Stimulated activated CD8-positive, alpha-beta memory T cell treated with anti-CD3 and anti-CD28 coated beads, Interleukin-4, amount 100 ng/mL, for 48 hours (primary cell): ENCODE measurements around the gene PPP3CA.
A peak's percentile ranks its signal among the peaks of the same experiment; 100 is the strongest.

Source experiments
- DNase-seq: peaks from one replicate; pipeline ENCODE4 v3.0.0-alpha.2; 2020

Gene PPP3CA

DNA sequence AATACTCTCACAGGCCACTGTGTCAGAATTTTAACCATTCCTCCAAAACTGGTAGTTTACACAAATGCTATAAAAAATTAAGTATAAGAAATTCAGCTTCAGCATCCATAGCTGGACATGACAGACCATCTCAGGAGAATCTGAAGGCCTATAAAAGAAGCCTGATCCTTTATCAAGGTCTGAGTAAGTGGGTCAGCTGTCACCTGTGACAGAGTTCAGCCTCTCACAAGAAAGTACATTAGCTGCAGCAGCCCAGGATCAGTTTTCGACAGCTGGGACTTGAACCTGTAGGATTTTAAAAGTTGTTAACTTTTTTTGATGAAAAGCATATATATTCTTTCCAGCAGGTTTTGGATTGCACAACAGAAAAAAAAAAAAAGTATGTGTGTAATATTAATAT, 60.7 kb downstream of the PPP3CA start:
- no peak for DNase-seq

DNA sequence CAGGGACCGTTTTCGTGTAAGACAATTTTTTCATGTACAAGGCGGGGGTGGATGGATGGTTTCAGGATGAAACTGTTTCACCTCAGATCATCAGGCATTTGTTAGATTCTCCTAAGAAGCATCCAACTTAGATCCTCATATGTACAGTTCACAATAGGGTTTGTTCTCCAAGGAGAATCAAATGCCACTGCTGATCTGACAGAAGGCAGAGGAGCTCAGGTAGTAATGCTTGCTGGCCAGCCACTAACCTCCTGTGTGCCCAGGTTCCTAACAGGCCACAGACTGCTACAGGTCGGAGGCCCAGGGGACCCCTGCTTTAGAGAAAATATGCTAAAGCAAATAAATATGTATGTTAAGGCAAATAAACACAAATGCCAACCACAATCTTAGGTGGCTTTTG, 61.3 kb downstream of the PPP3CA start:
- no peak for DNase-seq

DNA sequence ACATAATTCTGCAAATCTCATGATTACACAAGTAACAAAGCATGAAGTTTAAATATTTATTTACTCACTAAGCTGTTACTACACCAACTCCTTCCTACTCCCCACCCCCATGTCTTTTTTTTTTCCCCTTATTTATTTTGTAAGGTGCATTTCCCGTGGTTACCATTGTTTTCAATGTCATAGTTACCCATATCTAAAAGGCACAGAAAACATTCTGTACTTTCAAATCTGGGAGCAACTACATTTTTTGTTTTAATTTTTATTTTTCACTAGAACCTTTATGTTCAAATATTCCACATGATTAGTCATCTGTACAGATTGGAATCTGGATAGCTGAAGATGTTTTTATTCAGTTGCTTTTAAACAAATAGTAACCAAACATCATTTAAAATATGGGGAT, 62.8 kb downstream of the PPP3CA start:
- DNase-seq, result no peak

DNA sequence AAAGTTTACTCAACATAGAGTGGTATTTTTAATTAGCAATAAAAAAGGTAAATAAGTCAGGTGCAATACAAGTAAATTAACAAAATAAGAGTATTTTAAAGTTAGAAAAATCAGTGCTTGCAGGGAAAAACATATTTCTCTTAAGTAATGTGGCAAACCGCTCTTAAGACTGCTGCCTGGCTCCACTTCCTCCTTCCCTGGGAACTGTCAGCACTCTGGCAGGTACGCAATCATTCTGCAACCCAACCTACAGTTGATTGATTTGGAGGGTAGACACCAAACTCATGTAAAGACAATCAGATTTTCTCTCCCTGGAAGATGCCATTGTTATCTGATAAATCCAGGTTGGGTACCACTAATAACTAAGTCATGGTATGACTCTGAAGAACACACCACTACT, 63.9 kb downstream of the PPP3CA start:
- DNase-seq, result no peak

DNA sequence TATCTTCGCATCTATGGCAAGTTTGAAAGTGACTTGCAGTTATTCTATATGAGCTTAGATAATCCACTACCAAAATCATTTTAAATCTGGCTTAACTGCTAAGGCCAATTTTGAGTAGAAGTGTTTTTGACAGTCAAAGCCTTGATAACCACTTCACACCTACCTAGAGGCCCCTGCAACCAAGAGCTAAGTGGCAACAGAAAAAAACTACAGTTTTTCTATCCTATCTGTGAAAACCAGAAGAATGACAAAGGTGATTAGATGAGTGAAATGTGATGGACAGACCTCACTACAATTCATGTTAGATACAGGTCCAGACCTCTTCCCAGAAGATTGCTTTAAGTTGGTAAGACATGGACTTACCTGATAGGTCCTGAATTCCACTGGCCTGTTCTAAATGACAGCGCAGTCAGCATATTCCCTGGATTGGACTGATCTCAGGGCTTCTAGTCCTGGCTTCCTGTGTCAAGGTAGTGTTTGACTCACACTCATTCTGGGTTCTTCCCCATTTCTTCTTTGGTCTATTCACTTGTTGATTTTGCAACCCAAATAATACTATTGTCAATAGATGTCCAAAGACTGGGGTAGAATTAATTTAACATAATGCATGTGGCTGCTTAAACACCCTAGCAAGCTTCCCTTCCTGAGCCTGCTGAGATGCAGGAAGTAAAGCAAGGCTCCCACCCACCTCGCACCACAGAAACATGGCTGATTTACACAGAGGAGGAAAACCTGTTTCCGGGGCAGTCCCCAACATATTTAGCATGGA, 65.1 kb downstream of the PPP3CA start:
- peak; percentile 42 for DNase-seq

DNA sequence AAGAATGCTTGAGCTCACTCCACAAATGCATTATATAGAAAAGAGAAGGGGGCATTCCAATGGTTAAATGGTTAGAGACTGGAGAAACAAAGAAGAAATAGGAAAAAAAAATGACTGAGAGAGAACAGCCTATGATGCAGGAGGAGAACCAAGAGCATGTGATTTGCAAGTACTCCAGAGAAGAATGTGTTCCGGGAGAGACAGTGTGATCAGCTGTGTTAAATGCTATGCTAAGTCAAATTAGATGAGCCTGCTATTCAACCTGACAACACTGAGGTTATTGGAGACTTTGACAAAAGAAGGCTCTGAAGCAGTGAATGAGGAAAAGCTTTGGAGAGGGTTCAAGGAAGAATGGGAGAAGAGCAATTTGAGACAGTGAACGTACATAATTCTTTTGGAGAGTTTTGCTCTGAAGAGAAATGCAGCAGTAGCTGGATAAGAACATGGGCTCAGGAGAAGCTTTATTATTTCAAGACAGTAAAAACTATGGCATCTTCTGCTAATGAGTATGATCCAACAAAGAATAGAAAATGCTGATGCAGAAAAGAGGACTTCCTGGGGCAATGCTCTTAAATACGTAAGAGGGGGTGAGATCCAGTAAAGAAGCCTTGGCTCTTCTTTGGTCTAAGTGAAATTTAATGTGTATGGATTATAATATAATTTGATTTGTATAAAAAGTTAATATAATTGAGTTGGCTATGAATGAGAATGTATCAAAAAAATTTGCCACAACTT, 66.3 kb downstream of the PPP3CA start:
- DNase-seq, result no peak

DNA sequence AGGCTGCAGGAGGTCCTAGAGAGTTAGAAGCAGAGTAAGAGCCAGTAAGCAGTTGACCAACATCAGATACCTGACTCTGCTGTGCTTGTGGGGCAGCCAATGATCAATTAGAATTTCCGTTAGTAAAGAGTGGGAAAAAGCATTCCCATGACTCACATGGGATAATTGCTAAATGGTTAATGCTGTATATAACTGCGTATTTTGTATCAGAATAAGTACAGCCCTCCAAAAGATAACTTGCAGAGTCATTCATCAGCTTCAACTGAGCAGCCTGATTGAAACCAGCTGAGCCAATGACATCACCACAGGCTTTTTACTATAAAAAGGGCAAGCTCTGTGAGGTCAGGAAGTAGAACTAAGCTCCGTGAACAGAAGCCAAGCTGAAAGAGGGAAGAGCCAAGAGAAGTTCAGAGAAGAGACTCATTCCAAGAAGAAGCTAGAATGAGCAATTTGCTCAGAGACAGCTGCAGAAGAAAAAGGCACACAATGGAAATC, 67.9 kb downstream of the PPP3CA start:
- DNase-seq, result no peak

DNA sequence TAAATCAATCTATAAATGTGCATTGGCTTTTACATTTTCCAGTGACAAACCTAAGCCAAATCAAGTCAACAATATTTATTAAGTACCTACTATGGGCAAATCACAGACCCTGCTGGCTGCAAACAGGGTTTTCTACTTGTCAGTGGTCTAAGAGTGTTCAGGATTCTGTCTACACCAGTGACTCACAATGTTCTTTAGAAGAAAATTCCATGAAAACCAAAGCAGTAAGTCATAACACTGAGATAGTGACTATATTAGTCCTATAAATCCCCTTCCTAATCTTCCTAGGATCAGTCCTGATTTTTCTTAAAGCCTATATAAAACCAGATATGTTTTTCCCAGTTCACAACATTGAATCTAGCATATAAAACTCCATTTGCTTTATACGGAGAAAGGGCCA, 69.7 kb downstream of the PPP3CA start:
- no peak for DNase-seq

DNA sequence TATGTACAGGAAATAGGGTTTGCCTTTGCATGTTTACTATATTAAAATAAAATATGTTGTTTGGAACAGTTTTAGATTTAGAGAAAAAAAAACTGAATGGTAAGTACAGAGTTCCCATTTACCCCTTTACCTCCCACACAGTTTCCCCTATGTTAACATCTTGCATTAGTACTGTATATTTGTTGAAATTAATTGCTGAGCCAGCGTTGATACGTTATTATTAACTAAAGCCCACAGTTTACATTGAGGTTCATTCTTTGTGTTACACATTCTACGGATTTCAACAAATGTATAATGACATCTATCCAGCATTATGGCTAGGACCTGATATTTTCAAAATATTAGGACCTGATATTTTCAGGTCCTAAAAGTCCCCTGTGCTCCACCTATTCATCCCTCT, 70.7 kb downstream of the PPP3CA start:
- DNase-seq, result no peak

DNA sequence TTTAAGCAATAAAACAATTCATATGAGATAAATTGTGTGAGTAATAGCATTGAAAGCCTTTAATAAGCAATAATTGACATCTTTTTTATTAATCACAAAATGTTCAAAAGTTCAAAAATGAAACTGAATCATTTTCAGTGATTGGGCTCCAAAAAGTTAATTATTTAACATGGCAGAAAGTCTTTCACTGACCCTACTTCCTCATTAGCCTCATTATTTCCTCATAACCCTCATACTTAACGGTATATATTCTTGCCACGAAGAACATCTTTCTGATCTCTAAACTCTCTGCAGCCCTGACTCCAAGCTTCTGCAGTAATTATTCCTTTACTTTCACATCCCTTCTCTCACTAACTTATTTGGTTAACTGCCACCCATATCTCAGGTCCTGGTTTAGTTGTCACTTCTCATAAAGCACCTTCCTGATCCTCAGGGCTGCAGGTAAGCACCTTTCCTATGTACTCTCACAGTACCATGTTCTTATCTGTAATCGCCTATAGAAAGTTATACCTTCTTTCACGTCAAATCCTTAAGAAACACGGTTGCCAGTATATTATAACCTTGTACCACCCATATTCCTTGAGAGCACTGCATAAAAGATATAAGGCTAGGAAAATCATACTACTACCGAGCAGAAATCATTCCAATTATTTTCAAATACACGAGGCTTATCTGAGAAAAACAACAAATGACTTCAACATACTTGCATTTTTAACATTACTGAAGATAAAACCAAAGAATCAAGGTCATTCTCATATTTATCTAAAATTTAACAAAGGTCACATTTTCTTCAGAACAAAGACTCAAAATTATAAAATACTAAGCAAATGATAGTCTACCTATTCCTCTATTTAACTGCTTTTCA, 72.2 kb downstream of the PPP3CA start:
- no peak for DNase-seq

DNA sequence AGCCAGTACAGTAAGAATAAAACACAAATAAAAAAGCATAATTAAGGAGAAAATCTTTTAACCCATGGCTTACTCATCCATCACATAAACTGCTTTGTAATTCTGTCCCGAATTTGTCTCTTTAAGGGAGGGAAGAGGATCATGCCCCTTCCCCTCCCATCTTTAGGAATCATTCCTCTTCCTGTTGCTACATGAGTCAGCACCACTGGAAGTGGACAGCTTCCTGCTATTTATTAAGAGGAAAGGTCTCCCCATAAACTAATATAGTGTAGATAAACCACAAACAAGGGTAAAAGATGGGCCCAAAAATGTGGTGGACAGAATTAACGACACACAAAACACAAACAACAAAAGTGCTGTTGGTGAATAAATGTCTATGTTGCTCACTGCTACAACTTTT, 75.8 kb downstream of the PPP3CA start:
- DNase-seq, result no peak

DNA sequence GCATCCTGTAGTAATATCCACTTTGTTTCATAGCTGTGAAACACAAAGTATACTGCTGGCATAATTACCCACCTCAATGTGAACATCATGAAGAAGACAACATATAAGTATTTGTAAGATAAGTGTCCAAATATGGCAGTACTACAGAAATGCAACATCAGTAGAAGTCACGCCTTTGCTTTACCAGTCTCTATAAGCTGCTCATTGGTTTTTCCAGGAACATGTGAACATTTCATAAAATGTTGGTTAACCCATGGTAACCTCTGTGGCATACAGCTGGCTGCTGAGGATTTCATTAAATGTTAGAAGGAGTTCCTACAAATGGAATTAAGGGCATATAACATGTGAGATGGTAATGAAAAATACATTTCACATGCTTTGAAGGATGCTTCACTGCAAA, 77.6 kb downstream of the PPP3CA start:
- no peak for DNase-seq

DNA sequence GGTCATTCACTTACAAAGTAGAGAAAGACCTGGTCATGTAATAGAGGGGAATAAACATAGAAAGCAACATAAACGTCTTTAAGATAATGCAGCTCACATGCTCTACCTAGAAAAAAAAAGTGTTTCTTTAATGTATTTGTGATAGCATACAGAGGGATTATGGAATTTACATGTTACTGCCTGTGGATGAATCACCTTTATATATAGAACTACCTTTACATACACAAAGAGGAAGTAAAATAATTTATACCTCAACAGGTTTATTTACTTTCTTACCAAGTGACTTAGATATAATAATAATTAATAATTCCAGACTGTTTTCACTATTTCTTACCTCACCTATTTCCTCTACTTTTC, 81.5 kb downstream of the PPP3CA start:
- no peak for DNase-seq

DNA sequence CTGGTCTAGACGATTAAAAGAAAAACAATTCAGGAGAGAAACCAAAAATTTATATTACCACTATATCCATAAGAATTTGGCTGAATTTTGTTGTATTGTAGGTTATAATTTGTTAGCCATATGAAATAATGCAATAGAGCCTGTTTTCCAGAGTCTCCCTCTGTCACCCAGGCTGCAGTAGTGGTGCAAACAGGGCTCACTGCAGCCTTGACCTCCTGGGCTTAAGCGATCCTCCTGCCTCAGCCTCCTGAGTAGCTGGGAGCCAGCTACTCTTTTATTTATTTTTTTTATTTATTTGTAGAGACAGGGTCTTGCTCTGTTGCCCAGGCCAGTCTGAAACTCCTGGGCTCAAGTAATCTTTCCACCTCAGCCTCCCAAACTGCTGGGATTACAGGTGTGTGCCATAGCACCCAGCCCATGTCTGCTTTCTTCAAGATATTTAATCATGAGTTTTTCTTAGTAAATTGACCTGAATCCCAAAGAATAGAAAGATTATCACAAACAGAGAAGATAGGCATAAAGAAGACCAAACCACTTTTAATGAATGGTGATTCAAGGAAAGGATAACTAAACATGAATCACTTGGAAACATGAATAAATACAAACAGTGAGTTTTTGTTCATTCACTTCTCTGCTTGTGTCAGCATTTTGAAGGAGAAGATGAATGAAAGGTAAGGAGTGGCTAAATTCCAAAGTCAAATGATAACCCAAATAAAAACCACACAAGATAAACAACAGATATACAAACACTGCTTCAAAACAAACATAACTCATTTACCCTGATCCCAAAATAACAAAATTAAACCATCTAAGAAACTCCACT, 82.1 kb downstream of the PPP3CA start:
- DNase-seq, result no peak

DNA sequence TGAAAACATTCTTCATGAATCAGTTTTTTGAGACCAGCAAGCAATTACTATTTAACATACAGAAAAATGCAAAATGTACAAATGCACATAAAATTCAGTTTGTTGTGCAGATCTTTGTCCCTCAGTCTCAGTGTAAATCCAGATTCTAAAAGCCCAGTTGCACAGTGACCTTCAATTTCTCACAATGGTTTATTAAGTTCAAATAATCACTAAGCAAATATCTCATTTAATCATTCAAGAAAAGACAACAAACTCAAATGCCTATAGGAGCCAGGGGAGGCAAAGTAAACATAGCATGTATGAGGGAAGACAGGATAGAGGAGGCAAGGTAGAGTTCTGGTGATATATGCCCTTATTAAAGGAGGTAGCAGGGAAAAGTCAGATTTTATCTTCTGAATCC, 82.8 kb downstream of the PPP3CA start:
- DNase-seq, result no peak

DNA sequence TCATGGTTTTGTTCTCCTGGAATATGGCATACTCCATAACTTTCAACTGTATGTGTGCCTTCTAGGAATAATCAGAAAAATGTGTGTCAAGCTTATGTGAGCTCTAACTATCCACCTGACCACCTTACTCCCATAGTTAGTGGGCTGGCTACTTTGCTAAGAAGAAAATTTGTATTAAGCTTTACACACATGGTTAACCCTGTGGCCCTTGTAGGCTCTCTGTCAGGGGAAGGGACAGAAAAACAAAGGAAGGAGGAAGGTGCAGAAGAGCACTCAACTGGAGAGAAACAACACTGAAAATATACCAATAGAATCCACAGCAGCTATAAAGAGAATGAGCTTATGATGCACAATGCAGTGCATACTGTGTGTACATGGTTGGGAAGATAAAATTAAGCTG, 84.6 kb downstream of the PPP3CA start:
- no peak for DNase-seq

DNA sequence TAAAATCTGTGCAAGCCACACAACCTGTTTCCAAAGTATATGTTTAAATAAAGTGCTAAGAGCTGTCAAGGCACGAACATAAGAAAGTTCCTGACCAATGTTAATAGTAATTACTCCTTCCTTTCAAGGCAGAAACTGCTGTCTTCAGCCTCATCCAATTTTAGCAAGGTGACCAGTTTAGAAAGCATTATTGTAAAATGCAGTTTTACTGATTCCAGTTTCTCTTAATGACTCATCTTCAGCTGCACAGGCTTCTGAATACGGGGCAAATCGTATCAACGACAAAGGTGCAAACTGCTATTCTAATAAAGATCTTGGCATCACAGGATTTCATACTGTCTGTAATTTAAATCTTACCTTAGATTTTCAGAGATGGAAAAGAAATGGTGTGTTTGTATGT, 87.5 kb downstream of the PPP3CA start:
- DNase-seq, result no peak

DNA sequence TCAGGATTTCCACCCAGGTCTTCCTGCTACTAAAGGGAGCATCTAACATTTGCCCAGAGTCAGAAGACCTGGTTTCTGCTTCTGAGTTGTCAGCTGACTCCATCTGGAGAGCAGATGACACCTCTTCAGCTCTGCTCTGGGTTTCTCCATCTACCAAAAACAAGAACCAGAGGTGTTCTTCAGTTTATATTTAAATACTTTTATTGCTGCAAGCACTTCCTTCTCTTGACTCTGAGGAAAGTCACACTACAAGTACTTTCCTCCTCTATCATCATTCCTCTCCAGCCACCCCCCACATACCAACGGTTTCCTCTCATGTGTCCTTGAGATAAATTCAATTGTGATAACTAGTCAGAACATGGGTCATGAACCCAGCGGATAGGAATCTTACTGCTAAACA, 88.4 kb downstream of the PPP3CA start:
- no peak for DNase-seq

DNA sequence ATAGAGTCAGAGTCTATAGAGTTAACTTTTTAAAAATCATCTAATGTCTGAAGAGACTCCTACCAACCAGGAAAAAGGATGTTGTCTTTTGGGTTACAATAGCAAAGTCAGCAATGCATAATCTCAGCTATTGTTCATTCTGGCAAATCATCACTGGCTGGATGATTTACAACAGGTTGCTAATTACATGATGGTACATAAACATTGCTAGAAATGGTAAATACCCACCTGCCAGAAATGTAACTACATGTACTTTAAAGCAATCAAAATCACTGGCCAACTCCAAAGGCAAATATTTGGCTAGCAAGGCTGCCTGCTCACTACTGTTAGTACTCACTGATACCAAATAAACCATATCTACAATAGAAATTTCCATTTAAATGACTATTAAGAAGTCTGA, 91.1 kb downstream of the PPP3CA start:
- DNase-seq, result no peak

DNA sequence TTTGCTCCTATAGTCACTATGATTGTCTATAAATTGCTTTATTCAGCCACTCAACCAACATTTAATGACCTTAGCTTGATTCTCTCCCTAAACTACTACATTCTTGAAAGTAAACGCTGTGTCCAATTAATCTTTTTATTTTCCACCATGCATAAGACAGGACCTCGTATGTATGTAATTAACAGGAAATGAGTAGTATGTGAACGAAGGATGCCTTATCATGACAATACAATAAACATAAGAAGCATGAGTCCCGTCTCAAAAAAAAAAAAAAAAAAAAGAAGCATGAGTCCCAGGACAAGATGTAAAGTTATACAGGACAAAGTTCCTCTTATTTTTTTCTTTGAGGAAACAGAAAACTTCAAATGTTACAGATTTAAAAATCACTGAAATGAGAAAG, 92.5 kb downstream of the PPP3CA start:
- DNase-seq, result no peak

DNA sequence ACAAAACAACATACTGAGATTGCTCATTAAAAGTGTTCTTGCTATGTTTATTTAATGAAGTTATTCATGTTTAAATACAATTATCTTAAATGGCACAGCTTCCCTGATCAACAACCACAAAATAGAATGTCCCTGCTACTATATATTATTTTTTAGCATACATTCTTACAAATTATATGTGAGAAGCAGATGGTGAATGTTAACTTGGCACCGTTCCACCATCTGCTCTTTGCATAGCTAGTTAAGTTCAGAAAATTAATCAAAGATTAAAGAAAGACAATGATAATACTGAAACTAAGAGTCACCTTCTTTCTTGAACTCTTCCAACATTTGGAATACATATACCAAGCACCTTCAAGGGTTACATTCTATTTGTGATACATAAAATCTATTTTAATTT, 94.2 kb downstream of the PPP3CA start:
- no peak for DNase-seq

DNA sequence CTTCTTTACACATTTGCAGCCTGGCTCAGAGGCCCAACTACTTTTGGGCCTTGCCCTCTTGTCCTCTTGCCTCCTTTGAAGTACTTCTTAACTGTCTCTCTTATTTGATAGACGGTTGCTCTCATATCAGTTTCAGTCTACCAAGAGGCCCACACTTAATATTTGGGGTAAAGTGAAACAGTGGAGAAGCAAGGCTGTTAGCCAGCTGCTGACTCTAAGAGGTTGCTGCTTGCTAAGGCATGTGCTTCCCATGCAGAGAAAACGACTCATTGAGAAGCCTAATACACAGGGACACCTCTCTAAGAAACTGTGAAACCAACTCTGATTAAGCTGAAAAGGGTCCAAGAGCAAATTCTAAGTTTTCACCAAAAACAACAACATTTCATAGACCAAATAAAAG, 94.6 kb downstream of the PPP3CA start:
- no peak for DNase-seq

DNA sequence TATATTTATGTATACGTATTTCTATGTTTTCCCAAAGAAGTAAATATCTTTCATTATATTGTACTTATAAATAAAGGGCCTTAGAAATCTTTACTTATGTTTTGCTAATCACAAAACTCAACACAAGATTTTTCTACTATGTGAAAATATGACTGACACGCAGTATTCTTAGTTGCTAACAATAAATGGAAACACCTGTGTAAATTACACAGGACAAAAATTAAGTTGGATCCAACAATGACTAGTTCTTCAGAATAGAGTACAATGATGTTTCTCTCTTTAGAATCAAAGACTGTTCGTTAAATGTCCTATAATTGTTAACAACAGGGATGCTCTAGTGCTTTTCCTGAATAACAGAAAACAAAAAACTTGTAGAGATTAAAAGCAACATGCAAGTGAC, 96.1 kb downstream of the PPP3CA start:
- DNase-seq, result no peak
